ENCODE data around the gene HOXB4.

DNA sequence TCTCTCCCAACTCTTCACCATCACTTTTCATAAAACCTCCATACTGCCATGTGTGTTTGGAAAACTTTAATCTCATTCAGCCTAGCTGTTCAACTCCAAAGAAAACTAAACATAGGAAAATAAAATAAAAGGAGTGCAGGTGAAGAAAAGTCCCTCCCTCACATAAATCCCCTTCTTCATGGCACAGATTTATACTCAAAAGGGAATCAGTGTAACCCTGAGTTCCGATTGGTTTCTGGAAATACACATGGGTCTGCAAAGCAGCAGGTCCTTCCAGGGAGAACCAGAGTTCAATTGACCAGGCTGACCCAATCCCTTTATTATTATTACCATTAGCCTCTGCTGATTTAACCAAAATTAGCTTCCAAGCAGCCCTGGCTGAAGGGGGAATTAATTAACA, 24.3 kb downstream of the HOXB4 start:
- TF ChIP-seq POLR2A (IDR thresholded peaks at IDR 0.05): no peak
- TF ChIP-seq, protein P1, sequence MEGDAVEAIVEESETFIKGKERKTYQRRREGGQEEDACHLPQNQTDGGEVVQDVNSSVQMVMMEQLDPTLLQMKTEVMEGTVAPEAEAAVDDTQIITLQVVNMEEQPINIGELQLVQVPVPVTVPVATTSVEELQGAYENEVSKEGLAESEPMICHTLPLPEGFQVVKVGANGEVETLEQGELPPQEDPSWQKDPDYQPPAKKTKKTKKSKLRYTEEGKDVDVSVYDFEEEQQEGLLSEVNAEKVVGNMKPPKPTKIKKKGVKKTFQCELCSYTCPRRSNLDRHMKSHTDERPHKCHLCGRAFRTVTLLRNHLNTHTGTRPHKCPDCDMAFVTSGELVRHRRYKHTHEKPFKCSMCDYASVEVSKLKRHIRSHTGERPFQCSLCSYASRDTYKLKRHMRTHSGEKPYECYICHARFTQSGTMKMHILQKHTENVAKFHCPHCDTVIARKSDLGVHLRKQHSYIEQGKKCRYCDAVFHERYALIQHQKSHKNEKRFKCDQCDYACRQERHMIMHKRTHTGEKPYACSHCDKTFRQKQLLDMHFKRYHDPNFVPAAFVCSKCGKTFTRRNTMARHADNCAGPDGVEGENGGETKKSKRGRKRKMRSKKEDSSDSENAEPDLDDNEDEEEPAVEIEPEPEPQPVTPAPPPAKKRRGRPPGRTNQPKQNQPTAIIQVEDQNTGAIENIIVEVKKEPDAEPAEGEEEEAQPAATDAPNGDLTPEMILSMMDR (IDR thresholded peaks at IDR 0.05): no peak
